HG03520 (cell line): Measurements from ENCODE around the gene NUFIP1.
"Not testable (repeated sequence)": the region's sequence is repeated elsewhere in the genome, so short reads cannot be mapped to it uniquely, and the experiment has no call there.

ENCODE experiments used
- ATAC-seq: cut with Tn5 transposase; IDR thresholded peaks from one replicate; pipeline ENCODE4 v1.9.1; 2021; ENCODE audit warnings: mild to moderate bottlenecking, moderate library complexity; ENCODE audit not compliant: unreplicated experiment

The NUFIP1 gene

GRCh38 chr13:44921931-44922758 is 67.1 kb downstream of the NUFIP1 start:
- no peak for ATAC-seq

GRCh38 chr13:44921246-44921877 is 67.9 kb downstream of the NUFIP1 start:
- ATAC-seq = no peak

GRCh38 chr13:44920013-44920412 is 69.3 kb downstream of the NUFIP1 start:
- no peak for ATAC-seq

- ATAC-seq = no peak
Measured at GRCh38 chr13:44919104-44919804, 70.0 kb downstream of the NUFIP1 start.

GRCh38 chr13:44918326-44919103 is 70.8 kb downstream of the NUFIP1 start:
- peak; percentile 79 for ATAC-seq

- ATAC-seq = peak; percentile 85
Measured at GRCh38 chr13:44917589-44918325, 71.5 kb downstream of the NUFIP1 start.

- no peak for ATAC-seq
Measured at GRCh38 chr13:44912278-44913016, 76.8 kb downstream of the NUFIP1 start.

GRCh38 chr13:44908712-44909111 is 80.6 kb downstream of the NUFIP1 start:
- no peak for ATAC-seq

GRCh38 chr13:44908266-44908665 is 81.0 kb downstream of the NUFIP1 start:
- no peak for ATAC-seq

GRCh38 chr13:44906713-44907112 is 82.6 kb downstream of the NUFIP1 start:
- no peak for ATAC-seq

- ATAC-seq = no peak
Measured at GRCh38 chr13:44906230-44906629, 83.0 kb downstream of the NUFIP1 start.

- no peak for ATAC-seq
Measured at GRCh38 chr13:44905556-44905955, 83.7 kb downstream of the NUFIP1 start.

- no peak for ATAC-seq
Measured at GRCh38 chr13:44904967-44905366, 84.3 kb downstream of the NUFIP1 start.

GRCh38 chr13:44903574-44903985 is 85.7 kb downstream of the NUFIP1 start:
- no peak for ATAC-seq

- no peak for ATAC-seq
Measured at GRCh38 chr13:44902738-44903137, 86.5 kb downstream of the NUFIP1 start.

- no peak for ATAC-seq
Measured at GRCh38 chr13:44899967-44900366, 89.3 kb downstream of the NUFIP1 start.

GRCh38 chr13:44898308-44898707 is 91.0 kb downstream of the NUFIP1 start:
- not testable (repeated sequence) for ATAC-seq

- ATAC-seq = no peak
Measured at GRCh38 chr13:44895953-44896335, 93.3 kb downstream of the NUFIP1 start.

GRCh38 chr13:44895264-44895952 is 93.9 kb downstream of the NUFIP1 start:
- no peak for ATAC-seq
